Smooth muscle cell (in vitro differentiated cells): ENCODE results near the gene PARD6A. TPM values are rescaled to one million over a fixed set of nuclear protein-coding genes. Genes with fewer than 3 reads are reported as not detected.

ENCODE experiments used
- DNase-seq: peaks from one replicate; lab custom pipeline; 2025; ENCODE audit not compliant: unreplicated experiment; lab: John Stamatoyannopoulos, UW
- H2AFZ ChIP-seq: fragments of 200-600 bp; sonication (generic); 2 replicates; pipeline ENCODE4 v1.6.0; 2016; ENCODE audit warnings: antibody characterized with exemption, low read depth, mild to moderate bottlenecking
- H3F3A ChIP-seq: fragments of 200-600 bp; sonication (generic); 2 replicates; pipeline ENCODE4 v1.6.0; 2017; ENCODE audit warnings: antibody characterized with exemption, low read depth
- H3K27ac ChIP-seq: fragments of 200-600 bp; sonication (generic); 2 replicates; pipeline ENCODE4 v1.5.1; 2016; ENCODE audit warnings: low read depth, mild to moderate bottlenecking
- H3K27me3 ChIP-seq: fragments of 200-600 bp; sonication (generic); 2 replicates; pipeline ENCODE4 v1.6.1; 2016; ENCODE audit warnings: low read depth, mild to moderate bottlenecking
- H3K36me3 ChIP-seq: fragments of 200-600 bp; sonication (generic); 2 replicates; pipeline ENCODE4 v1.5.1; 2016; ENCODE audit warnings: low read depth
- H3K4me1 ChIP-seq: fragments of 200-600 bp; sonication (generic); 2 replicates; pipeline ENCODE4 v1.5.1; 2016; ENCODE audit warnings: low read depth
- H3K4me2 ChIP-seq: fragments of 200-600 bp; sonication (generic); 2 replicates; pipeline ENCODE4 v1.6.0; 2016; ENCODE audit warnings: mild to moderate bottlenecking
- H3K4me3 ChIP-seq: fragments of 200-600 bp; sonication (generic); 2 replicates; pipeline ENCODE4 v1.5.1; 2016; ENCODE audit warnings: mild to moderate bottlenecking
- H3K79me2 ChIP-seq: fragments of 200-600 bp; sonication (generic); 2 replicates; pipeline ENCODE4 v1.6.0; 2016; ENCODE audit warnings: low read depth, mild to moderate bottlenecking
- H3K9ac ChIP-seq: fragments of 200-600 bp; sonication (generic); 2 replicates; pipeline ENCODE4 v1.6.0; 2016; ENCODE audit warnings: low read depth
- H3K9me3 ChIP-seq: fragments of 200-600 bp; sonication (generic); replicated peaks from 2 replicates; pipeline ENCODE4 v1.5.1; 2016; ENCODE audit warnings: low read depth
- H4K20me1 ChIP-seq: fragments of 200-600 bp; sonication (generic); 2 replicates; pipeline ENCODE4 v1.6.0; 2016; ENCODE audit warnings: low read depth
- CTCF ChIP-seq: fragments of 200-600 bp; sonication (generic); IDR thresholded peaks from 2 replicates; pipeline ENCODE4 v1.5.1; 2017; ENCODE audit warnings: borderline replicate concordance, mild to moderate bottlenecking, antibody characterized with exemption; ENCODE audit not compliant: insufficient read depth, poor library complexity, severe bottlenecking
- WGBS: methylation state at CpG from one replicate; pipeline ENCODE4 v1.1.7; 2016; ENCODE audit warnings: low lambda C conversion rate; 5-methylcytosine and 5-hydroxymethylcytosine counted together
- polyA plus RNA-seq: library from polyadenylated mRNA; unstranded; fragments of >200 nt; fragmentation: Nextera tagmentation; extraction: Ambion mirVana; gene quantifications from 2 replicates; pipeline ENCODE4 v1.2.1, GENCODE V29; 2016
- total RNA-seq: library from RNA; depleted of rRNA; stranded (reverse); fragments of >200 nt; gene quantifications from 2 replicates; pipeline ENCODE4 v1.2.3, GENCODE V29; 2014

Gene PARD6A
- total and polyA plus RNA-seq, 2 experiments from 2014 or later = 0.36 to 0.58 TPM

DNA sequence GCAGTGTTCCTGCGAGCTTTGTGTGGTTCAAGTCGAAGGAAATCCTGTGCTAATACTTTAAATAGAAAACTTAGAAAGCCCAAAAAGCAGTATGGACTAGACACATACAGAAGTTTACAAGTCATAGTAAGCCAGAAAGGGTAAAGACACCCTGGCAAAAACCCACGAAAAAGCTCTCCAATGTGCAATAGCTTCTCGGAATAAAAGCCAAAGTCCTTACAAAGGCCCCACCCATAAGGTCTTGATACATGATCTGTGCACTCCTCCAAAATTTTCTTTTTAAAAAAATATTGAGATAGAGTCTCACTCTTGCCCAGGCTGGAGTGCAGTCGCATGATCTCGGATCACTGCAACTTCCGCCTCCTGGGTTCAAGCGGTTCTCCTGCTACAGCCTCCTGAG lies 16.2 kb downstream of the PARD6A start:
- Histone ChIP-seq H4K20me1 (no peaks in the 10 kb centered on the region), H3K4me3 (no peak overlapping the region), H2AFZ (no peak overlapping the region), H3K4me2 (no peak overlapping the region), H3F3A (no peaks in the 10 kb centered on the region), H3K79me2 (no peaks in the 10 kb centered on the region), H3K36me3 (no peaks in the 10 kb centered on the region), H3K4me1 (no peaks in the 10 kb centered on the region), H3K9ac (no peak overlapping the region), H3K27me3 (no peaks in the 10 kb centered on the region), H3K9me3 (no peaks in the 10 kb centered on the region), H3K27ac (peak overlapping the region; percentile 63)
- TF ChIP-seq CTCF = no peak
- WGBS = 88% methylated on average over 8 of the region's 8 CpGs
- no peak for DNase-seq

DNA sequence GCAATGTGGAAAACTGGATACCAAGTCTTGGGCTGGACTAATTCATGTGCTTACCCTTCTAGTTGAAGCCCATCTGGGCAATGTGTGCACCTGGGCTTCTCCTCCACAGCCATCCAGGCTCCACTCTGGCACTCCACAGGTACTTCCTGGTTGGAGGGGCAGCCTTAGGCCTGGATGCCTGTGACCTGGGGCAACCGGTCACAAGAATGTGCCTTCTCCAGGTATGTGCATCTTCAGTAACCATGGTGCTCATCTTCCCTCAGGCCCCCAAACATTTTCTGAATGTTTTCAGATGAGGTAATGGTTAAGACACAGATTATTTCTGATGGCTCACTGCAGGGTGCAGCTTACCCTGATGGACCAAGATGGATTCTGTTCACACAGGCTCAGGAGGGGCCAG lies 17.0 kb downstream of the PARD6A start:
- Histone ChIP-seq H4K20me1 (no peaks in the 10 kb centered on the region), H3K4me2 (no peak overlapping the region), H3K4me1 (no peaks in the 10 kb centered on the region), H3K9ac (no peak overlapping the region), H3F3A (no peaks in the 10 kb centered on the region), H3K79me2 (no peaks in the 10 kb centered on the region), H3K4me3 (no peak overlapping the region), H2AFZ (no peak overlapping the region), H3K27ac (peak overlapping the region; percentile 63), H3K27me3 (no peaks in the 10 kb centered on the region), H3K9me3 (no peaks in the 10 kb centered on the region), H3K36me3 (no peaks in the 10 kb centered on the region)
- DNase-seq = no peak
- TF ChIP-seq CTCF = no peak
- 50% methylated on average over 1 of the region's 1 CpG for WGBS

DNA sequence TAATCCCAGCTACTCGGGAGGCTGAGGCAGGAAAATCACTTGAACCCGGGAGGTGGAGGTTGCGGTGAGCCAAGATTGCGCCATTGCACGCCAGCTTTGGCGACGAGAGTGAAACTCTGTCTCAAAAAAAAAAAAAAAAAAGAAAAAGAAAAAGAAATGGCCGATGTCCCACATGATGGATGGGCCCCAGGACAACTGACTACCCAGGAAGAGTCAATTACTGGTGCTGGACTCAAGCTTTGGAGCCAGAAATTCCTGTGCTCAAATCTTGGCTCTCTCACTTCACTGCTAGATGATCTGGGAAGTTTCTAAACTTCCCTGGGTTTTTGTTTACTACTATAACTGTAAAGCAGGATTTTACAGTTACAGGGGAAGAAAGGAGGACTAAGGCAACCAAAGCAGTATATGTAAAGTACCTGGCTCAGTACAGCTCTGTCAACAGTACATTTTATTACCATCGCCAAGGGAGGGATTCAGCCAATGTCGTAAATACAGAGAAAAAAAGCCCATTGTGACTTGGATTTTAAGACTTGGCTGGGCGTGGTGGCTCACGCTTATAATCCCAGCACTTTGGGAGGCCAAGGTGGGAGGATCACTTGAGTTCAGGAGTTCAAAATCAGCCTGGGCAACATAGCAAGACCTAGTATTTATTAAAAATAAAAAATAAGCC lies 17.7 kb downstream of the PARD6A start:
- WGBS = 87% methylated on average over 9 of the region's 12 CpGs
- Histone ChIP-seq H3K9me3 (no peaks in the 10 kb centered on the region), H3K27ac (peak overlapping the region; percentile 52), H3K4me2 (no peak overlapping the region), H4K20me1 (no peaks in the 10 kb centered on the region), H2AFZ (no peak overlapping the region), H3K4me3 (no peak overlapping the region), H3K4me1 (no peaks in the 10 kb centered on the region), H3F3A (no peaks in the 10 kb centered on the region), H3K79me2 (no peaks in the 10 kb centered on the region), H3K27me3 (no peaks in the 10 kb centered on the region), H3K36me3 (no peaks in the 10 kb centered on the region), H3K9ac (no peak overlapping the region)
- no peak for TF ChIP-seq CTCF
- DNase-seq = no peak
